Gastroesophageal sphincter (tissue), 3 donors: Measurements from ENCODE around the gene MAP10.

Experiments used
- EP300 ChIP-seq: sonication (generic); formaldehyde crosslinking; IDR thresholded peaks from one replicate; pipeline ENCODE4 v1.6.1; 2017; ENCODE audit warnings: antibody characterized with exemption, mild to moderate bottlenecking
- POLR2A ChIP-seq, 2 donors: fragments of 450-650 bp; IDR thresholded peaks; one replicate each; pipeline ENCODE4 v1.6.1; 2017; ENCODE audit warnings: antibody characterized with exemption in 2 of 2, mild to moderate bottlenecking in 2 of 2, moderate library complexity in 1 of 2
- POLR2AphosphoS5 ChIP-seq: sonication (generic); formaldehyde crosslinking; IDR thresholded peaks from one replicate; pipeline ENCODE4 v1.6.1; 2017; ENCODE audit warnings: antibody characterized with exemption
- TF ChIP-seq, protein P1 (sequence below), 4 experiments: fragments of 200-600 bp in 2 of 4; fragments of 450-650 bp in 2 of 4; sonication (generic) in 1 of 4; IDR thresholded peaks; one replicate each; pipeline ENCODE4 v1.5.1; 2017 to 2019; ENCODE audit warnings: antibody characterized with exemption in 4 of 4, mild to moderate bottlenecking in 2 of 4, moderate library complexity in 2 of 4

DNA sequence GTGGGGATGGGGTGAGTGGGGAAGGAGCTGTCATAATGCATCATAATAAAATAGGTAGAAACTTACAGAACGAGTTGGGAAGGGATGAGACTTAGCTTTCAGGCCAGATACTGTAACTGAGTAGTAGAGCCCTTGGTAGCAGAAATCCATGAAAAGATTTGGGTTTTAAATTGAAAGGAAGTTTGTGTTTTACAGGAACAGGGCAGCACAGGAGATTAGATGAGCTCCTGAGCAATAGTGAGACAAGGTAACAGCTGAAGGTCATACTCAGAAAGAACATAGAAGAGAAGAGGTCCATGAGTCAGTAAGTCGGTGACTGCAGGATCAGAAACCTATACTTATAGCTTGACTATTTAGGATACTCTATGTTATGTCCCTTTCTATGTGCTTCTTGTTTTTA lies 7.3 kb downstream of the MAP10 start:
- TF ChIP-seq POLR2AphosphoS5 (no peak), POLR2A (IDR thresholded peaks at IDR 0.05) (no peak), EP300 (no peak)
- TF ChIP-seq, protein P1, sequence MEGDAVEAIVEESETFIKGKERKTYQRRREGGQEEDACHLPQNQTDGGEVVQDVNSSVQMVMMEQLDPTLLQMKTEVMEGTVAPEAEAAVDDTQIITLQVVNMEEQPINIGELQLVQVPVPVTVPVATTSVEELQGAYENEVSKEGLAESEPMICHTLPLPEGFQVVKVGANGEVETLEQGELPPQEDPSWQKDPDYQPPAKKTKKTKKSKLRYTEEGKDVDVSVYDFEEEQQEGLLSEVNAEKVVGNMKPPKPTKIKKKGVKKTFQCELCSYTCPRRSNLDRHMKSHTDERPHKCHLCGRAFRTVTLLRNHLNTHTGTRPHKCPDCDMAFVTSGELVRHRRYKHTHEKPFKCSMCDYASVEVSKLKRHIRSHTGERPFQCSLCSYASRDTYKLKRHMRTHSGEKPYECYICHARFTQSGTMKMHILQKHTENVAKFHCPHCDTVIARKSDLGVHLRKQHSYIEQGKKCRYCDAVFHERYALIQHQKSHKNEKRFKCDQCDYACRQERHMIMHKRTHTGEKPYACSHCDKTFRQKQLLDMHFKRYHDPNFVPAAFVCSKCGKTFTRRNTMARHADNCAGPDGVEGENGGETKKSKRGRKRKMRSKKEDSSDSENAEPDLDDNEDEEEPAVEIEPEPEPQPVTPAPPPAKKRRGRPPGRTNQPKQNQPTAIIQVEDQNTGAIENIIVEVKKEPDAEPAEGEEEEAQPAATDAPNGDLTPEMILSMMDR (IDR thresholded peaks at IDR 0.05): no peak
